Peyer's patch (tissue), 4 donors: Measurements from ENCODE around the gene AGAP1. TPM values are rescaled to one million over a fixed set of nuclear protein-coding genes. Genes with fewer than 3 reads are reported as not detected.

Source experiments
- DNase-seq, 3 donors: peaks; one replicate each; pipeline ENCODE4 v3.0.0-alpha.2; 2017 to 2019
- H3K27ac ChIP-seq, 4 donors: fragments of 200-600 bp; sonication (generic); one replicate each; pipeline ENCODE4 v1.5.1; 2016 to 2019
- H3K27me3 ChIP-seq, 2 donors: fragments of 200-600 bp; sonication (generic); one replicate each; pipeline ENCODE4 v1.5.1; 2019
- H3K36me3 ChIP-seq, 3 donors: fragments of 200-600 bp; sonication (generic); one replicate each; pipeline ENCODE4 v1.5.1; 2016 to 2019
- H3K4me1 ChIP-seq, 4 donors: fragments of 200-600 bp; sonication (generic); one replicate each; pipeline ENCODE4 v1.5.1; 2016 to 2019
- H3K4me3 ChIP-seq, 4 donors: fragments of 200-600 bp; sonication (generic); 1 replicate in 3 of 4; 2 replicates in 1 of 4; pipeline ENCODE4 v1.5.1; 2016 to 2019; ENCODE audit warnings: mild to moderate bottlenecking in 1 of 4
- H3K9me3 ChIP-seq, 4 donors: fragments of 200-600 bp; sonication (generic); one replicate each; pipeline ENCODE4 v1.5.1; 2016 to 2019; ENCODE audit warnings: mild to moderate bottlenecking in 1 of 4
- POLR2A ChIP-seq, 2 donors: fragments of 450-650 bp; IDR thresholded peaks; one replicate each; pipeline ENCODE4 v1.5.1; 2017; ENCODE audit warnings: antibody characterized with exemption in 2 of 2, mild to moderate bottlenecking in 2 of 2, moderate library complexity in 2 of 2
- total RNA-seq, 4 donors: library from RNA; depleted of rRNA; stranded (reverse); fragments of >200 nt; gene quantifications; one replicate each; pipeline ENCODE4 v1.1.0, GENCODE V29; 2016
- TF ChIP-seq, protein P1 (sequence below), 6 experiments: fragments of 450-650 bp in 4 of 6; fragments of 200-600 bp in 2 of 6; sonication (generic) in 1 of 6; IDR thresholded peaks; one replicate each; pipeline ENCODE4 v1.5.1; 2017 to 2019; ENCODE audit warnings: antibody characterized with exemption in 6 of 6, mild to moderate bottlenecking in 3 of 6, moderate library complexity in 1 of 6

Gene AGAP1
- total RNA-seq, 4 donors from 2014 or later = 55.7 to 79.1 (median 66.9) TPM

DNA sequence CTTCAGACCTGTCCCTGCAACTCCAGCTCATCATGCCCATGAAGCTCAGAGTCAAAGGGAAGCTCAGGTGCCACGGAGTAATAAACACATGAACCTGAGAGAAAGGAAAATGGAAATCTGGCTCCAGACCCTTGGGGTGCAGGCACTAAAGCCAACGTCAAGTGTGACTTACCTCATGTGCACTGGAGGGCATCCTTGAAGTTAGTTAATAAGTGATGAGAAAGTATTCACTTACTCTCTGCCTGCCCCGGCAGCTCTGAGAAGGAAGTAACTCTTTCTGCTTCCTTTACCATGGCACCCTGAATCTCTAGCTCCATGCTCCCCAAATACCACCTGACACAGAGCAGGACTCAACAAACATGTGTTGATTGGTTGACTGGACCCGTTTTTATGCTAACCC, 21.4 kb upstream of the AGAP1 start:
- H3K9me3 ChIP-seq = no peaks in the 10 kb centered on the region
- H3K27me3 ChIP-seq = no peaks in the 10 kb centered on the region
- H3K27ac ChIP-seq = no peak overlapping the region
- TF ChIP-seq POLR2A (IDR thresholded peaks at IDR 0.05) = no peak
- TF ChIP-seq, protein P1, sequence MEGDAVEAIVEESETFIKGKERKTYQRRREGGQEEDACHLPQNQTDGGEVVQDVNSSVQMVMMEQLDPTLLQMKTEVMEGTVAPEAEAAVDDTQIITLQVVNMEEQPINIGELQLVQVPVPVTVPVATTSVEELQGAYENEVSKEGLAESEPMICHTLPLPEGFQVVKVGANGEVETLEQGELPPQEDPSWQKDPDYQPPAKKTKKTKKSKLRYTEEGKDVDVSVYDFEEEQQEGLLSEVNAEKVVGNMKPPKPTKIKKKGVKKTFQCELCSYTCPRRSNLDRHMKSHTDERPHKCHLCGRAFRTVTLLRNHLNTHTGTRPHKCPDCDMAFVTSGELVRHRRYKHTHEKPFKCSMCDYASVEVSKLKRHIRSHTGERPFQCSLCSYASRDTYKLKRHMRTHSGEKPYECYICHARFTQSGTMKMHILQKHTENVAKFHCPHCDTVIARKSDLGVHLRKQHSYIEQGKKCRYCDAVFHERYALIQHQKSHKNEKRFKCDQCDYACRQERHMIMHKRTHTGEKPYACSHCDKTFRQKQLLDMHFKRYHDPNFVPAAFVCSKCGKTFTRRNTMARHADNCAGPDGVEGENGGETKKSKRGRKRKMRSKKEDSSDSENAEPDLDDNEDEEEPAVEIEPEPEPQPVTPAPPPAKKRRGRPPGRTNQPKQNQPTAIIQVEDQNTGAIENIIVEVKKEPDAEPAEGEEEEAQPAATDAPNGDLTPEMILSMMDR (IDR thresholded peaks at IDR 0.05) = no peak
- no peak overlapping the region for H3K4me3 ChIP-seq
- DNase-seq = no peak
- H3K4me1 ChIP-seq = peaks cover 0 to 9% (median 0%) of the 10 kb centered on the region in 4 donors
- no peaks in the 10 kb centered on the region for H3K36me3 ChIP-seq

DNA sequence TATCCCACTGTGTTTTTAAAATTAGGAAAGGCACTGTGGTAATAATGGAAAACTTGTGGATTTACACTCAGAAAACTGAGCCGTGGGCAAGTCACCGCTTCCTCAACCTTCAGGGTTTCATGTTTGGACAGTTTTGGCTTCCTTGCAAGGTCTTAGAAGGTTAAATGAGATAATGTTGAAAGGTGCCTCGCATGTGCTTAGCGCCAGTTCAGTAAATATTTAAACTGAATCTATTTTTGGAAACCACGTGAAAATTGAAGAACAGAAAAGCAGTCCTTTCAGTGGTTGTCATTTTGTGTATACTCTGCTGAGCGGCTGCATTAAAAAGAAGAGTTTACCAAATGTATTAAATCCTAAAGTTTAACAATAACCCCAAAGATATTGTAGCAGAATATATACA, 15.2 kb upstream of the AGAP1 start:
- Histone ChIP-seq H3K4me1 (no peaks in the 10 kb centered on the region), H3K4me3 (no peak overlapping the region), H3K27ac (no peak overlapping the region), H3K27me3 (no peaks in the 10 kb centered on the region), H3K36me3 (no peaks in the 10 kb centered on the region), H3K9me3 (no peaks in the 10 kb centered on the region)
- TF ChIP-seq, protein P1 (IDR thresholded peaks at IDR 0.05) = no peak
- TF ChIP-seq POLR2A (IDR thresholded peaks at IDR 0.05) = no peak
- no peak for DNase-seq

DNA sequence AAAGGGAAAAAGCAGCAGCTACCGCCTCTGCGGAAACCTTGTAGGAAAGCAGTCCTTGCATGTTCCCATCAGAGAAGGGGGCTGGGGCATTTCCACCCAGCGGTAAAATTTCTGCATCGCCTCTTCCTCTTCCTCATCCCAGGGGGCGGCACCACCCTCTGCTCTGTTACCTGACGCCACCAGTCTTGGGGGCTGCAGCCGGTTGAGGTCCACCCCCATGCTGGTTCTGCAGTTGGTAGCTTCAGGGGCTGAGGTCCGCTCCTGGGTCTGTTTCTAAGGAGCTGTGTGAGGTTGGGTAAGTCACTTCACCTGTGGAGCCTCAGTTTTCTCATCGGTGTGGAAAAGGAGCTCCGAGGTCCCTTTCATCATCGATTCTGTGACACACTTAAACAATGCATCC, 14.2 kb upstream of the AGAP1 start:
- Histone ChIP-seq H3K4me1 (no peaks in the 10 kb centered on the region), H3K27ac (no peak overlapping the region), H3K4me3 (no peak overlapping the region), H3K9me3 (no peaks in the 10 kb centered on the region), H3K27me3 (no peaks in the 10 kb centered on the region), H3K36me3 (no peaks in the 10 kb centered on the region)
- no peak for DNase-seq
- no peak for TF ChIP-seq POLR2A (IDR thresholded peaks at IDR 0.05)
- TF ChIP-seq, protein P1 (IDR thresholded peaks at IDR 0.05) = no peak

DNA sequence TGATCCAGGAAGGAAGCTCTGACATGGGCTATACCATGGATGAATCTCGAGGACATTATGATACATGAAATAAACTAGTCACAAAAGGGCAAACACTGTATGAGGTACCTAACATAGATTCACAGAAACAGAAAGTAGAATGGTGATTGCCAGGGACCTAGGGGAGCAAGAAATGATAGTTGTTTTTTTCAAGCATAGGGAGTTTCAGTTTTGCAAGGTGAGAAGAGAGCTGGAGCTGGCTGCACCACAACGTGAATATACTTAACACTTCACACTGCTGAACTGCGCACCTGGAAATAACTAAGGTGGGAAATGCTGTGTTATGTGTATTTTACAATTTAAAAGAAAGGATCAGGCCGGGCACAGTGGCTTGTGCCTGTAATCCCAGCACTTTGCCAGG, 13.2 kb upstream of the AGAP1 start:
- Histone ChIP-seq H3K9me3 (no peaks in the 10 kb centered on the region), H3K27ac (no peak overlapping the region), H3K4me3 (no peak overlapping the region), H3K36me3 (no peaks in the 10 kb centered on the region), H3K27me3 (no peaks in the 10 kb centered on the region), H3K4me1 (no peaks in the 10 kb centered on the region)
- no peak for DNase-seq
- no peak for TF ChIP-seq POLR2A (IDR thresholded peaks at IDR 0.05)
- TF ChIP-seq, protein P1 (IDR thresholded peaks at IDR 0.05) = no peak

DNA sequence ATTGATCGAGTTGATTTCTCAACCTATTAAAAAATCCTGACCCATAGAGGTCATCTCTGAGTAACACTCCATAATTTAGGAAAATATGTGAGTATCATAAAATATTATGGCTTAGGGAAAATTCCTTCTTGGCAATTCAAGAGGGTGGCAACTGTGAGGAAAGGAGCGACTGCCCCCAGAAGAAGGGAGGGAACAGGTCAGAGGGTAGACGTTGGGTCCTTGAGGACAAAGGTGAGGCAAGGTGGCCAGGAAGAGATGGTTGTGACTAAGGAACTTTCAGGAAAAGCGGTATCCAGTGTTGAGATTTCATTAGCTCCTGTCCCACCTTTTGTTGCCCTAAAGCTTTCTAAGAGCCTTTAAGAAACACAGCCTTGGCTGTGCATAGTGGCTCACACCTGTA, 10.5 kb upstream of the AGAP1 start:
- Histone ChIP-seq H3K9me3 (no peaks in the 10 kb centered on the region), H3K4me3 (no peak overlapping the region), H3K4me1 (no peaks in the 10 kb centered on the region), H3K27ac (no peak overlapping the region), H3K36me3 (no peaks in the 10 kb centered on the region), H3K27me3 (no peaks in the 10 kb centered on the region)
- DNase-seq = no peak
- no peak for TF ChIP-seq POLR2A (IDR thresholded peaks at IDR 0.05)
- TF ChIP-seq, protein P1 (IDR thresholded peaks at IDR 0.05) = no peak

DNA sequence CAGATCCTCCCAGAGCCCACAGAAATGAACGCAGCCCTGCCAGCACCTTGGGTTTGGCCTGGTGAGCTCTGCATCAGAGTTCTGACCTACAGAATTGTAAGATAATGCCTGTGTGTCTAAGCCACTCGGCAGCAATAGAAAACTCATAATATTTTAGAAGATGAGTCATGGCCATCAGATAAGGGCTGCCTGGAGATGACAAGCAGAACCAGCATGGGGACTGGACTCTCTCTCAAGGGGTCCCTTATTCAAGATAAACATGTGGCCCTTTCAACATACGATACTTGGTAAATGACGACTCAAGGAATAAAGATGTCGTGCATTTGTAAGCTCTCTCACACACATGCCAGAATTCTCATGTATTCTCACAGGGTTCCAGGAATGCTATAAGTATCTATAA, 8.5 kb upstream of the AGAP1 start:
- no peak for DNase-seq
- H3K9me3 ChIP-seq = no peaks in the 10 kb centered on the region
- no peaks in the 10 kb centered on the region for H3K36me3 ChIP-seq
- H3K4me3 ChIP-seq = no peak overlapping the region
- TF ChIP-seq, protein P1 (IDR thresholded peaks at IDR 0.05) = no peak
- no peak for TF ChIP-seq POLR2A (IDR thresholded peaks at IDR 0.05)
- no peaks in the 10 kb centered on the region for H3K4me1 ChIP-seq
- no peaks in the 10 kb centered on the region for H3K27me3 ChIP-seq
- H3K27ac ChIP-seq = no peak overlapping the region
